ENCODE results near the gene ERG. TPM values are rescaled to one million over a fixed set of nuclear protein-coding genes. Genes with fewer than 3 reads are reported as not detected.

Gene ERG
- total RNA-seq, 2 donors from 2014 or later, result 3.5 to 5.0 TPM

- intact Hi-C loops (cut with DNase I, micrococcal nuclease), result no loop called here
- ATAC-seq, result no peak
- DNase-seq, result no peak
Observed at GRCh38 chr21:38413958-38414548, 84.2 kb downstream of the ERG start.

- ATAC-seq (no peak), DNase-seq (no peak)
- intact Hi-C loops (cut with DNase I, micrococcal nuclease), result no loop called here
Observed at GRCh38 chr21:38410466-38410865, 87.8 kb downstream of the ERG start.

- intact Hi-C loops (cut with DNase I, micrococcal nuclease), result no loop called here
- DNase-seq, result no peak
- ATAC-seq, result no peak
Observed at GRCh38 chr21:38409907-38410306, 88.4 kb downstream of the ERG start.

GRCh38 chr21:38404177-38404576 lies 94.1 kb downstream of the ERG start:
- ATAC-seq (no peak), DNase-seq (no peak)
- intact Hi-C loops (cut with DNase I, micrococcal nuclease), result no loop called here

GRCh38 chr21:38402795-38403194 lies 95.5 kb downstream of the ERG start:
- ATAC-seq (no peak), DNase-seq (no peak)
- intact Hi-C loops (cut with DNase I, micrococcal nuclease), result no loop called here

GRCh38 chr21:38402291-38402690 lies 96.0 kb downstream of the ERG start:
- ATAC-seq (no peak), DNase-seq (no peak)
- intact Hi-C loops (cut with DNase I, micrococcal nuclease), result no loop called here

- no peak for DNase-seq
- intact Hi-C loops (cut with DNase I, micrococcal nuclease), result no loop called here
- no peak for ATAC-seq
Observed at GRCh38 chr21:38401191-38401926, 96.9 kb downstream of the ERG start.

GRCh38 chr21:38400195-38400919 lies 97.9 kb downstream of the ERG start:
- ATAC-seq (no peak), DNase-seq (no peak)
- intact Hi-C loops (cut with DNase I, micrococcal nuclease), result no loop called here

GRCh38 chr21:38399103-38399502 lies 99.2 kb downstream of the ERG start:
- no peak for ATAC-seq
- intact Hi-C loops (cut with DNase I, micrococcal nuclease), result no loop called here

GRCh38 chr21:38396325-38396724 lies 102.0 kb downstream of the ERG start:
- DNase-seq (no peak), ATAC-seq (no peak)
- intact Hi-C loops (cut with DNase I, micrococcal nuclease), result no loop called here

More at GRCh38 chr21:38399103-38399502, 99.2 kb downstream of the ERG start:
- no peak for DNase-seq

- no peak for DNase-seq
- no peak for ATAC-seq
- intact Hi-C loops (cut with DNase I, micrococcal nuclease), result no loop called here
Observed at GRCh38 chr21:38395581-38395980, 102.7 kb downstream of the ERG start.

GRCh38 chr21:38392661-38393060 lies 105.6 kb downstream of the ERG start:
- DNase-seq (no peak), ATAC-seq (no peak)
- intact Hi-C loops (cut with DNase I, micrococcal nuclease), result no loop called here

- intact Hi-C loops (cut with DNase I, micrococcal nuclease), result no loop called here
- DNase-seq, result no peak
- ATAC-seq, result no peak
Observed at GRCh38 chr21:38389896-38390295, 108.4 kb downstream of the ERG start.

- intact Hi-C loops (cut with DNase I, micrococcal nuclease), result no loop called here
- ATAC-seq (no peak), DNase-seq (no peak)
Observed at GRCh38 chr21:38389354-38389676, 109.0 kb downstream of the ERG start.

GRCh38 chr21:38388647-38389353 lies 109.5 kb downstream of the ERG start:
- no peak for DNase-seq
- no peak for ATAC-seq
- intact Hi-C loops (cut with DNase I, micrococcal nuclease), result no loop called here

GRCh38 chr21:38388203-38388602 lies 110.1 kb downstream of the ERG start:
- ATAC-seq (no peak), DNase-seq (no peak)
- intact Hi-C loops (cut with DNase I, micrococcal nuclease), result no loop called here

- intact Hi-C loops (cut with DNase I, micrococcal nuclease), result no loop called here
- ATAC-seq, result no peak
Observed at GRCh38 chr21:38386967-38387366, 111.3 kb downstream of the ERG start.

GRCh38 chr21:38385427-38386175 lies 112.7 kb downstream of the ERG start:
- DNase-seq (no peak), ATAC-seq (no peak)
- intact Hi-C loops (cut with DNase I, micrococcal nuclease), result no loop called here

More at GRCh38 chr21:38386967-38387366, 111.3 kb downstream of the ERG start:
- DNase-seq, result no peak
